ENCODE measurements around the gene FHOD1. TPM values are rescaled to one million over a fixed set of nuclear protein-coding genes. Genes with fewer than 3 reads are reported as not detected.

FHOD1 gene
- total RNA-seq, 2 experiments from 2014 or later = 102 to 105 TPM

- no peak overlapping the region for H3K4me3 Mint-ChIP-seq
- no peaks in the 10 kb centered on the region for H3K9me3 Mint-ChIP-seq
- ChIA-PET CTCF (interaction anchor here (0.7 to 1.8 kb wide), 4 partner anchors 9 to 28 kb away, joined by 3 to 5 read pairs (median 4); partner anchors contain the start of gene TMEM208), POLR2A (interaction anchor here (0.7 to 2.8 kb wide), 5 partner anchors 10 to 37 kb away, joined by 3 to 10 read pairs (median 4); partner anchors contain the start of gene TMEM208)
- no peaks in the 10 kb centered on the region for H3K27me3 Mint-ChIP-seq
- TF ChIP-seq, protein P1, sequence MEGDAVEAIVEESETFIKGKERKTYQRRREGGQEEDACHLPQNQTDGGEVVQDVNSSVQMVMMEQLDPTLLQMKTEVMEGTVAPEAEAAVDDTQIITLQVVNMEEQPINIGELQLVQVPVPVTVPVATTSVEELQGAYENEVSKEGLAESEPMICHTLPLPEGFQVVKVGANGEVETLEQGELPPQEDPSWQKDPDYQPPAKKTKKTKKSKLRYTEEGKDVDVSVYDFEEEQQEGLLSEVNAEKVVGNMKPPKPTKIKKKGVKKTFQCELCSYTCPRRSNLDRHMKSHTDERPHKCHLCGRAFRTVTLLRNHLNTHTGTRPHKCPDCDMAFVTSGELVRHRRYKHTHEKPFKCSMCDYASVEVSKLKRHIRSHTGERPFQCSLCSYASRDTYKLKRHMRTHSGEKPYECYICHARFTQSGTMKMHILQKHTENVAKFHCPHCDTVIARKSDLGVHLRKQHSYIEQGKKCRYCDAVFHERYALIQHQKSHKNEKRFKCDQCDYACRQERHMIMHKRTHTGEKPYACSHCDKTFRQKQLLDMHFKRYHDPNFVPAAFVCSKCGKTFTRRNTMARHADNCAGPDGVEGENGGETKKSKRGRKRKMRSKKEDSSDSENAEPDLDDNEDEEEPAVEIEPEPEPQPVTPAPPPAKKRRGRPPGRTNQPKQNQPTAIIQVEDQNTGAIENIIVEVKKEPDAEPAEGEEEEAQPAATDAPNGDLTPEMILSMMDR (IDR thresholded peaks at IDR 0.05) = no peak
- DNase-seq (no peak), ATAC-seq (no peak)
- intact Hi-C loops (cut with micrococcal nuclease) = no loop called here
- no peak overlapping the region for H3K27ac Mint-ChIP-seq
- peaks cover 4% of the 10 kb centered on the region for H3K36me3 Mint-ChIP-seq (ENCODE audit: low read depth)
- H3K4me1 Mint-ChIP-seq (ENCODE audit: low read depth) = no peaks in the 10 kb centered on the region
Measured at GRCh38 chr16:67207249-67208091, 39.8 kb downstream of the FHOD1 start.

DNA sequence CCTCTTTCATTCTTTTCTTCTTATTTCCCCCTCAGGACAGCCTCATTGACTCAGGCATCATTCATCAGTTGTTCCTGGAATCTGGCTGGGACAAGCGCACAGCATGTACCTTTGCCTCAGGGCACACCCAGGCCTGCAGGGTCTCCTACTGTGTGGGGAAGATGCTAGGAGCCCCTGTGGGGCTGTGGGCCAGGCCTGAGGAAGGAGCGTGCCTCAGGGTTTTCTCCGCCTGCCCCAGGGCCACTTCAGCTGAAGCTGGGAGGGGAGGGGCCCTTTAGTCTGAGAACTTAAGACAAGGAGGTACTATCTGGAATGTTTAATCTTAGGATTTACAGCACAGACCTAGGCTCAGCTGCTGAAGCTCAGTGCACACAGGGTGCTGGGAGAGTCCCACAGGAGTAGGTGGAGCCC lies 40.4 kb downstream of the FHOD1 start:
- Mint-ChIP-seq H3K4me1 (ENCODE audit: low read depth) (no peaks in the 10 kb centered on the region), H3K9me3 (no peaks in the 10 kb centered on the region), H3K4me3 (no peak overlapping the region), H3K27me3 (no peaks in the 10 kb centered on the region), H3K36me3 (ENCODE audit: low read depth) (peaks cover 7% of the 10 kb centered on the region), H3K27ac (no peak overlapping the region)
- intact Hi-C loops (cut with micrococcal nuclease) = no loop called here
- POLR2A ChIA-PET = interaction anchor here (0.6 to 2.8 kb wide), 6 partner anchors 9 to 411 kb away, joined by 3 to 10 read pairs (median 3); partner anchors contain the start of gene TMEM208
- DNase-seq (no peak), ATAC-seq (no peak)
- CTCF ChIA-PET = interaction anchor here (1.2 to 1.8 kb wide), 3 partner anchors 8 to 28 kb away, joined by 3 to 5 read pairs (median 4); partner anchors contain the start of gene TMEM208
- TF ChIP-seq, protein P1 (IDR thresholded peaks at IDR 0.05) = no peak

DNA sequence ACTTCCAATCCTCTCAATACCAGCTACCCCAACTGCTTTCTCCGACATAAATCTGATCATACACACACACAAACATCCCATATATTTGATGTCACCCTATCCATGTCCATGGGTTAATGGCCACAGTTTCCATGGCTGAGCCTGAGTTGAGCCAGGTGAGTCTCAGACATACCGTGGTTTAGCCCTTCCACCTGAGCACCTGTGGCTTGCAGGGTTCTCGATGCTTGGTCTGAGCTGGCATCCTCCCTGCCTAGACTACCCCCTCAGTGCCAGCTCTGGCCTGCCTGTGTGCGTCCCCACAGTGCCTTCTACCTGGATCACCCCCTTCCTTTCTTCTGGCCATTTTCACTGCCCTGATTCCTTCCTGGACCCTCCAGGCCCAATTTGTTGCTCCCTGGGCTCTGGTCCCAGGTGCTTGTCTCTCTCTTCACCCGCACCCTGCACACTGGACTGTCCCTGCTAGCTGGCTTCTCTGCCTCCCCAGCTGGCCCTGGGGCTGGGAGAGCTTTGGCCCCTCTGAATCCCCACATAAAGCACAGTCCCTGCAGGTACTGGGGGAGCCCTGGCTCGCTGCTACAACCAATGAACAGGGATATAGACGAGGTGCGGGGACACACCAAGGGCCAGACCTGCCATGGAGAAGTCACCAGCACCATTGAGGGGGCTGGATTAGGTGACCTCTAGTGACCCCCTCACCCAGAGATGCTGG lies 41.0 kb downstream of the FHOD1 start:
- DNase-seq (no peak), ATAC-seq (no peak)
- Mint-ChIP-seq H3K36me3 (ENCODE audit: low read depth) (peaks cover 7% of the 10 kb centered on the region), H3K4me3 (no peak overlapping the region), H3K27ac (peak overlapping the region; percentile 41), H3K27me3 (no peaks in the 10 kb centered on the region), H3K4me1 (ENCODE audit: low read depth) (no peaks in the 10 kb centered on the region), H3K9me3 (no peaks in the 10 kb centered on the region)
- ChIA-PET CTCF (interaction anchor here (1.2 to 1.8 kb wide), 3 partner anchors 8 to 27 kb away, joined by 3 to 5 read pairs (median 4); partner anchors contain the start of gene TMEM208), POLR2A (interaction anchor here (0.6 to 2.8 kb wide), 6 partner anchors 8 to 412 kb away, joined by 3 to 10 read pairs (median 3); partner anchors contain the start of gene TMEM208)
- TF ChIP-seq, protein P1 (IDR thresholded peaks at IDR 0.05) = no peak
- intact Hi-C loops (cut with micrococcal nuclease) = no loop called here

- no peak for DNase-seq
- CTCF ChIA-PET = no interaction called here
- intact Hi-C loops (cut with micrococcal nuclease) = no loop called here
- no peaks in the 10 kb centered on the region for H3K9me3 Mint-ChIP-seq
- peaks cover 19% of the 10 kb centered on the region for H3K36me3 Mint-ChIP-seq (ENCODE audit: low read depth)
- H3K4me1 Mint-ChIP-seq (ENCODE audit: low read depth) = no peaks in the 10 kb centered on the region
- no peak overlapping the region for H3K4me3 Mint-ChIP-seq
- no peak for ATAC-seq
- H3K27me3 Mint-ChIP-seq = no peaks in the 10 kb centered on the region
- TF ChIP-seq, protein P1 (IDR thresholded peaks at IDR 0.05) = no peak
- POLR2A ChIA-PET = interaction anchor here (1.1 to 1.8 kb wide), 2 partner anchors 8 to 10 kb away, joined by 4 to 7 read pairs; no protein-coding TSS in a partner anchor
- peak overlapping the region; percentile 52 for H3K27ac Mint-ChIP-seq
Measured at GRCh38 chr16:67204076-67204475, 43.2 kb downstream of the FHOD1 start.

All from activated CD8-positive, alpha-beta T cell treated with anti-CD3 and anti-CD28 coated beads for 36 hours (primary cell).